Daoy (cell line): Measurements from ENCODE around the gene APBA3. TPM values are rescaled to one million over a fixed set of nuclear protein-coding genes. Genes with fewer than 3 reads are reported as not detected.
"Not testable (repeated sequence)": the region's sequence is repeated elsewhere in the genome, so short reads cannot be mapped to it uniquely, and the experiment has no call there.

ENCODE experiments used
- DNase-seq: peaks from one replicate; pipeline ENCODE4 v3.0.0-alpha.2; 2015; ENCODE audit warnings: low read depth
- total RNA-seq: library from RNA; depleted of rRNA; stranded (reverse); fragments of >200 nt; shearing (Covaris generic); gene quantifications from 2 replicates; pipeline ENCODE4 v1.2.3, GENCODE V29; 2014

Gene APBA3
- total RNA-seq, 1 experiment from 2014 or later: 30.9 TPM

DNA sequence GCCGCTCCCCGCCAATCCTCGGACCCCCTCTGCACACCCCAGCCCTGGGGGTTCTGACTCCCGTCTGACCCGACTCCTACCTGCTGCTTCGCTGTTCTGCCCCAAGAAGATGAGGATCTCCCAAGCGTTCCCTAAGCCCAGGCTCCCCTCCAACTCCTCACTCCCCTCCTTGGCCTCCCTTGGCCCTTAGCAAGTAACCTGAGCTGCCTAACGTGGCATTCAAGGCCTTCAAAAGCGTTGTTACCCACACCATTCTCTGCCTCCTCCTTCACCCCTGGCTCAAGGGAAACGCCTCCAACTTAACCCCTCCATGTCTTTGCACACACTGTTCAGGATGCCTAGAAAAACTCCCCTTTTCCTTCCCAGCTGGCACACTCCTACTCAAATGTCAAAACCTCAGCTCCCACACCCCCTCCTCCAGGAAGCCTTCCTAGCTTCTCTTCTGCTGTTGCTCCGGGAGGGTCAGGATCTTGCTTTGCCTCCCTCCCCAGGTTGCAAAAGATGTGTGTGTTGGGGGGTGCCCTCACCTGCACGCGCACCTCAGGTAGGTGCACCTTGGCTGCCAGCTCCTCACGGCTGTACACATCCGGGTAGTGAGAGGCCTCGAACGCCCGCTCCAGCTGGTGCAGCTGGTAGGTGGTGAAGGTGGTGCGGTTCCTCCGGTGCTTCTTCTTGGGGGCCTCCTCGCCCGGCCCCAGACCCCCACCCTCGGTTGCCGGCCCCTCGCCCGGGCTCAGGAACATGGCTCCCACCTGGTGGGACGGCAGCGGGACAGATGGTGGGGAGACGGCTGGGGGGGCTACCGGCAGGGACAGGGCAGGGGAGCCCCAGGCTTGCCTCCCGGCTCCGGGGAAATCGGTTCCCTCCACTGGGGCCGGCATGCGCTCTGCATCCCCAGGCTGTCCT, 9.8 kb upstream of the APBA3 start:
- no peak for DNase-seq

DNA sequence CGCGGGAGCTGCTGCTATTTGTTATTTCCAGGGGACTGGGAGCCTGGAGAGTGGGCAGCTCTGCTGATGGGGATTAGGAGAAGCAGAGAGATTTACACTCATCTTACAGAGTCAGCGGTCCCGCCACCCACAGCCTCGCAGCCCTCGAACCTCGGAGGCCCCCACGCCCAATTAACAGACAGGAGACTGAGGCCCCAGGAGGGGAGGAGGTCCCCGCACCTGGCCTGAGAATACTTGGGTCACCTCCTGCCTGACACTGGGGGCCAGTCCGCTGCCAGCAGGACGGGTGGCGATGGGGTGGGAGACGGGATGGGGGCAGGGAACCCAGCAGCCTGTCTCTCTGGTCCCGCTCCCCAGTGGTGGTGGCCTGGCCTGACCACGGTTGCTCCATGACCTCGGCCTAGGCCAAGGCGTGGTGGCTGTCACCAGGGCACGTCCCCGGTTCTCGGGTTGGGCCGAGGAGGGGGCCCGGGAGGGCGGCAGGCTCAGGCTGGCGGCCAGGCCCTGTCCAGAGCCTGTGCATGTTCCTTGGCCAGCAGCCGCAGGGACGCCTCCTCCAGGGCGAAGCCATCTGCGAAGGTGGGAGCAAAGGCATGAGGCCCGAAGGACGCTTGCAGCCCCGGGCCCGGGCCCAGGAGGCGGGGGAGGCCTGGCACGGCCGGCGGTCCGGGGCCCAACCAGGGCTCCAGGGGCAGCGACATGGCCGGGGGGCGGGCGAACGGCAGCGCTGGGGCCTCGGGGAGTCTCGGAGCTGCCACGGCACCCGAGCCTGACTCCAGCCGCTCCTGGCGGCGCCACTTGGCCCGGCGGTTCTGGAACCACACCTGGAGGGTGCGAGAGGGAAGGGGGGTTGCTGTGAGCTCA, 8.9 kb upstream of the APBA3 start:
- DNase-seq: no peak

DNA sequence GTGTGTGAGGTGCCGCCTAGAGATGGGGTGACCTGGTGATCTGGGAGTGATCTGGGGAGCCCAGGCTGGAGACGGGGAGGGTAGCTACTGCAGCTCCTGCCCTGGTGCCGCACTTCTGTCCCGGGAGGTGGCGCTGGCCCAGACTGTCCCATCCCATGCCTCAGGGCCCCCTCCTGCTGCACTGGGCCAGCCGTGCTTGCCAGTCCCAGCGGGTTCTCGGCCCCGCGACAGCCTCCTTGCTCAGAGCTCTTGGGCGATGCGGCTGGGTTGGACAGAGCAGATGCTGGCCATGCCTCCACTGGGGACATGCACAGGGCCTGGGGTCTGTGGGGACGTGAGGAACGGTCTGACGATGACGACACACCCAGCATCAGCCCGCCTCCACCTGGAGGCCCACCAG, 8.0 kb upstream of the APBA3 start:
- DNase-seq: no peak

DNA sequence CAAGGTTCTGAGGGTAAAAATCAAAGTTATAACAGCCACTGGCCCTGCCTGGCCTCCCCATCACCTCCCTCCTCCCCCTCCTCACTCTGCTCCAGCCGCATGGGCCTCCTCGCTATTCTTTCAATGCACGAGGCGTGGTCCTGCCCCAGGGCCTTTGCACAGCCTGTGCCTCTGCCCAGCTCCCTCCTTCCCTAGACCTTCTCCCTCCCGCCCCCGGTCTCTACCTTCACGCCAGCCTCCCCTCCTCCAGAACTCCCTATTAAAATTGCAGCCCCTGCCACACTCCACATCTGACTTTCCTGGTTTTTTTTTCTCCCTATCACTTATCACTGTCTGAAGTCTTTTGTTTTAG, 7.2 kb upstream of the APBA3 start:
- no peak for DNase-seq

DNA sequence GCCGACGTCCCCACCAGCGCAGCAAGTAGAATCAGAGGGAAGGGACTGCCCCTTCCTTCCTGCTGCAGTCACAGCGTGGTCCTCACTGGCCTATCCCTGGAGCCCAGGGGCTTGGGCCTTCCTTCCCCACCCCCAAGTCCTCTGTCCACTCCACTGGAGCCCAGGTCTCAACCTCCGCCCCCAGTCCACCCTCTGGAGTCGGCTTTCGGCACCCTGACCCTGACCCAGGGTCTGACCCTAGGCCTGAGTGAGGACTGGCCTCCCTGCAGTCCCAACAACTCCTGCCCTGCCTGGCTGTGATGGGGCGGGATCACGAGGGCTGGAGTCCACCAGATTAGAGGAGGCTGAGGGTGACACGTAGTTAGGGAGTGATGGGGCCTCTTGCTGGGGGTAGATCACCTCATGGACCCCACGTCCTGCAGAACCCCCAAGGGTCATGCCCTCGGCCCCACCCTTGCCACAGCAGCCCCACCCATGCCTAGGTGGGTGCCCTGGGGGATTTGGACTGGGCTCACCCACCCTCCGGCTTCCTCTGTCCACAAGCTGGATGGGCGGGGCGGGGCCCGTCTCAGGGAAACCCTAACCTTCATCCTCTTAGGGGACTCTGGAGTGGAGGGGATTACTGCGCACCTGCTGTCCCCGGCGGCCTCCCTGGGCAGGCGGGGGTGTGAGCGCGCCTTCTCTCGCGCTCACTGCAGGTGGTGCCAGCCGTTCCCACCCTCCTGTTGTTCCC, 6.7 kb upstream of the APBA3 start:
- no peak for DNase-seq

DNA sequence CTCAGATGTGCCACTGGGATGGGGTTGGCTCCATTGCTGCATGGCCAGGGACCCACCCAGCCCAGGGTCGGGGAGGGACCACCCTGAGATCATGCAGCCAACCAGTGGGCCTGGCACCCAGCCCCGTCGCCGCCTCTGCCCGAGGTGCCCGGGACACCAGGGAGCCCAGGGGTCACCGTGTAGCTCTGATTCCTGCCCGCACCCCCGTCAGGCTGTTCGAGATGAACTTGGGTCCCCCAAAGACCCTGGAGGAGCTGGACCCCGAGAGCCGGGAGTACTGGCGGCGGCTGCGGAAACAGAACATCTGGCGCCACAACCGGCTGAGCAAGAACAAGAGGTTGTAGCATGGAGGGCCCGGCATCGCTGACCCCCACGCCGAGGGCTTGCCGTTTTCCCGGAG, 5.6 kb upstream of the APBA3 start:
- DNase-seq: no peak

DNA sequence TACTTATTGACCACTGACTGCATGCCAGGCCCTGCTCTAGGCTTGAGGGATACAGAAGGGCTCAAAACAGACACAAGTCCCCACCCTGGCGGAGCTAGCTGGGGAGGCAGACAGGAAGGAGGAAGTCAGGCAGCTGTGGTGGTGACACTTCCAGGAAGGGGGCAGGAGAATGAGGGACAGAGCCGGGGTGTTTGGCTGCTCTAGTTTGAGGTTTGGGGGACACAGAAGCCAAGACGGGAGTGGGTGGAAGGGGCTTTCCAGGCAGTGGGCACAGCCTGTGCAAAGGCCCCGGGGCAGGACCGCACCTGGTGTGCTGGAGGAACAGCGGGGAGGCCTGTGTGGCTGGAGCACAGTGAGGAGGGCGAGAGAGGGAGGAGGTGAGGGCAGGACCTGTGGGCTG, 5.0 kb upstream of the APBA3 start:
- no peak for DNase-seq

DNA sequence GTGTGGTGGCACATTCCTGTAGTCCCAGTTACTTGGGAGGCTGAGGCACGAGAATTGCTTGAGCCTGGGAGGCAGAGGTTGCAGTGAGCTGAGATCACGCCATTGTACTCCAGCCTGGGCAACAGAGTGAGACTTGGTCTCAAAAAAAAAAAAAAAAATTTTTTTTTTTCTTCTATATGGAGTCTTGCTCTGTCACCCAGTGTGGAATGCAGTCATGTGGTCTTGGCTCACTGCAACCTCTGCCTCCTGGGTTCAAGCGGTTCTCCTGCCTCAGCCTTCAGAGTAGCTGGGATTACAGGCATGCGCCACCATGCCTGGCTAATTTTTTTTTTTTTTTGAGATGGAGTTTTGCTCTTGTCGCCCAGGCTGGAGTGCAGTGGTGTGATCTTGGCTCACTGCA, 4.3 kb upstream of the APBA3 start:
- not testable (repeated sequence) for DNase-seq

DNA sequence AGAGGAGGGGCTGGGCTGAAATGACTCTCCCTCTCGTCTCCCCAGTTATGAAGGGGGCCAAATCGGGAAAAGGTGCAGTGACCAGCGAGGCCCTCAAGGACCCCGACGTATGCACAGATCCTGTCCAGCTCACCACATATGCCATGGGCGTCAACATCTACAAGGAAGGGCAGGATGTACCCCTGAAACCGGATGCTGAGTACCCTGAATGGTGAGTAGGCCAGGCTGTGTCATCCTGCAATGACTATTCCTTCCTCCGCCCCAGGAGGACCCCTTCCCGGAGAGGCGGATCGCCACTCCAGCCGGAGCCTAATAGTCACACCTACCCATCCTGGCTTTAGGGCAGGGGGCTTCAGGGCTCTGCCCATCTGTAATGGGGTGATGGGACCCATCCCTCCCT, 3.6 kb upstream of the APBA3 start:
- peak; percentile 50 for DNase-seq

DNA sequence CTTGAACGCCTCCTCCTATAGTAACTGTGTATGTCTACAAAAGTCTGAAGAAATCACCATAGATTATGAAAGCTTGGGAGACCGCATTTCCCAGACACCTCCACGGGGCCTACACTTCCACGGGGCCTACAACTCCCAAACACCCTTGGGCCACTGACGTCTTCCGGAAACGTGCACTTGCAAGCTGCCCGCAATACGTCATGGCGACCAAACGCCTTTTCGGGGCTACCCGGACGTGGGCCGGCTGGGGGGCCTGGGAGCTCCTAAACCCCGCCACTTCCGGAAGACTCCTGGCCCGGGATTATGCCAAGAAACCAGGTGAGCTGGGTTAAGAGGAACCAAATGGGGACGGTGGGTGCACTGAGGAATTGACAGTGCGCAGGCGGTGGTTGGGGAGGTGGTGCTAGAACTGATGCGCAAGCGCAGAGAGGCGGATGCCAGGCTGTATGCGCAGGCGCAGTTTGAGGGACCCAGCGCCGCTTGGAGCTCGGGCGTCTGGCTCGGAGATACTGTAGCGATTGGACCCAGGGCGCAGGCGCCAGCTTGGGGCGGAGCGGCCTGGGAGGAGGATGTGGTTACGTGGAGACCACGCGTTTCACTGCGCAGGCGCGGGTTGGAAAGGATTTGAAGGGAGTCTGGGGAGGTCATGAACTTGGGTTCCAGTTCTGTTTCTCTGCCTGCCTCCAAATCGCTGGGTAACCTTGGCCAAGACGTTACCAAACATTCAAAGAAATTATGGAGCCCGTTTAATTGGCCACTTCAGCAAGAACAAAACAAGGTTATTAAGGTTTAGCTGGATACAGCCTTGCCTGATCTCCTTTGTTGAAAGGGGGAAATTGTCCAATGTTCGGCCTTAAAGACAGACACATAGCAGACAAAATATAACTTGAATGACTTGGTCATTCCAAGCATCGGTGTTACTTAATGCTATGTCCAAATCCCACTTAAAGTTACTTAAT, 1.3 kb upstream of the APBA3 start, which contains the start of gene MRPL54:
Gene MRPL54, plus strand, starts transcription at position 182 of the 959 bp plus-strand sequence. Its CDS starts 19 bp downstream, at position 201.
- DNase-seq: peak; percentile 100

DNA sequence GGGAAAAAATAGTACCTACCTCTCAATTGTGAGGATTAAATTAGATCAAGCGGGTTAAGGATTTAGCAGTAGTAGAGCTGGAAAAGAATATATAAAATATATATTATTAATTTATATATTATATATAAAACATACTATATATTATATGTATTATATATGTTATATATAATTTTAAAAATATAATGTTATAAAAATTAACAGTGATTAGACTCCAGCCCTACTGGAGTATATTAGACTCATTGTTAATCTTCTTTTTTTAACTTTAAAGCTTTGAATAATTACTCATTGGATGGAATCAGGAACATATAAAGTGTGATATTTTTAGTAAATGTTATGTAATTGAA, 610 bp upstream of the APBA3 start:
- DNase-seq: no peak

DNA sequence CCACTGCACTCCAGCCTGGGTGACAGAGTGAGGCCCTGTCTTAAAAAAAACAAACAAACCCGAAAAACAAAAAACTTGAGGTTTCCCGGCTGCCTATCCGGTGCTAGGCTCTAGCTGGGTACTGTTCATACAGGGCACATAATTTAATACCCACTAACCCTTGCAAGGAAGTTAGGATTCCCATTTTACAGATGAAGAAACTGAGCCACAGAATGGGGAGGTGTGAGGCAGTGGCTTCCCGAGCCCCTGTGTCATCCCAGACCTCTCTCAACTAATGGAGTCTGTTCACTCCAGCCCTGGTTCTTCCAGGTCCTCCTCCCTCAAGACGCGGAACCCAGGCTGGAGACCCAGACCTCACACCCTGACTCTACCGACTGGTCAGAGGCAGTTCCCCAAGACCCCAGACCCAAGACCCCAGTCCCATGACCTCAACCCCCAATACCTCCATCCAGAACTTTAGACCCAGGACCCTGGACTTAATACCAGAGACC, 576 bp downstream of the APBA3 start:
- DNase-seq: no peak

DNA sequence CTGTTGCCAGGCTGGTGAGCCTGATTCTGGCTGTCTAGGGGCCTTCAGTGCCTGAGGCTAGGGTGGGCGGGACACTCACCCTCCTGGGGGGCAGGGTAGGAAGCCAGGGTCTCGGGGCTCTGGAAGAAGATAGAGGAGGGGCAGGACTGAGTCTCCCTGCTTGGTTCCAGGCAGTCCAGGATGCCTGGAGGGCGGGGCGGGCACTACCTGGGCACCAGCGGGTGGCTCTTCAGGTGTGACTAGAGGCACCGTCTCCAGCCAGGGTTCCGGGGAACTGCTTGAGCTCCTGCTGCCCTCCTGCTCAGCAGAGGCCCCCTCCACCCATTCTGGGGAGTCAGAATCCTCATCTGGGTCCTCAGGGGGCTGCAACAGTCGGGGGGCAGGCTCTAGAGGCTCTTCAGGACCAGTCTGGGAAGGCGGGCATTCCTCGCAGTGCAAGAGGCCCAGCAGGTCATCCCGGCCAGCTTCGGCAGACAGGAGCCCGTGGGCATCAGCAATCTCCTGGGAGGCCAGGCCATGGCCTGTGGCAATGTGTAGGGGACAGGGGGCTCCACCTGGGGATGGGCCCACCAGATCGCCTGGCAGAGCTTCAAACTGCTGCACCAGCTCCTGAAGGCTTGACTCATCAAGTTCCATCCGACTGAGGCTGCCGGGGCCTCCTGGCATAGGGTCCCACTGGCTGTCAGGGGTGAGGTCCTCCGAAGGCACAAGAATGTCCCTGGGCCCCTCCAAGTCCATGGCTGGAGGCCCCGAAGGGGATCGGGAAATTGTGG, 1.8 kb downstream of the APBA3 start:
- DNase-seq: no peak

DNA sequence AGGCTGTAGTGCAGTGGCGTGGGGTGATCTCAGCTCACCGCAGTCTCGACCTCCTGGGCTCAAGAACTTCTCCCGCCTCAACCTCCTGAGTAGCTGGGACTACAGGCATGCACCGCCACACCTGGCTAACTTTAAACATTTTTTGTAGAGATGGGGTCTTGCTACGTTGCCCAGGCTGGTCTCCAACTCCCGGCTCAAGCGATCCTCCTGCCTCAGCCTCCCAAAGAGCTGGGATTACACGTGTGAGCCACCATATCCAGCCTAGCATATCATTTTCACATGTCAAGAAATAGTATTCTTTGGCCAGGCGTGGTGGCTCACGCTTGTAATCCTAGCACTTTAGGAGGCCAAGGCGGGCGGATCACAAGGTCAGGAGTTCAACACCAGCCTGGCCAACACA, 3.2 kb downstream of the APBA3 start:
- not testable (repeated sequence) for DNase-seq

DNA sequence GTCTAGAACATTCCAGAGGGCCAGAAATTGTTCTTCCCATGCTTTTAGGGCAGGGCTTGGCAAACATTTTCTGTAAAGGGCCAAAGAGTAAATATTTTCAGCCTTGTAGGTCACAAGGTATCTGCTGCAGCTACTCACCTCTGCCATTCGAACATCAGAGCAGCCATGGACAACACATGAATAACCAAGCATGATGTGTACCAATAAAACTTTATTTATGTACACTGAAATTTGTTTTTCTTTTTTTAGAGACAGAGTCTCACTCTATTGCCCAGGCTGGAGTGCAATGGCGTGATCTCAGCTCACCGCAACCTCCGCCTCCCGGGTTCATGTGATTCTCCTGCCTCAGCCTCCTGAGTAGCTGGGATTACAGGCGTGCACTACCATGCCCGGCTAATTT, 3.8 kb downstream of the APBA3 start:
- not testable (repeated sequence) for DNase-seq

DNA sequence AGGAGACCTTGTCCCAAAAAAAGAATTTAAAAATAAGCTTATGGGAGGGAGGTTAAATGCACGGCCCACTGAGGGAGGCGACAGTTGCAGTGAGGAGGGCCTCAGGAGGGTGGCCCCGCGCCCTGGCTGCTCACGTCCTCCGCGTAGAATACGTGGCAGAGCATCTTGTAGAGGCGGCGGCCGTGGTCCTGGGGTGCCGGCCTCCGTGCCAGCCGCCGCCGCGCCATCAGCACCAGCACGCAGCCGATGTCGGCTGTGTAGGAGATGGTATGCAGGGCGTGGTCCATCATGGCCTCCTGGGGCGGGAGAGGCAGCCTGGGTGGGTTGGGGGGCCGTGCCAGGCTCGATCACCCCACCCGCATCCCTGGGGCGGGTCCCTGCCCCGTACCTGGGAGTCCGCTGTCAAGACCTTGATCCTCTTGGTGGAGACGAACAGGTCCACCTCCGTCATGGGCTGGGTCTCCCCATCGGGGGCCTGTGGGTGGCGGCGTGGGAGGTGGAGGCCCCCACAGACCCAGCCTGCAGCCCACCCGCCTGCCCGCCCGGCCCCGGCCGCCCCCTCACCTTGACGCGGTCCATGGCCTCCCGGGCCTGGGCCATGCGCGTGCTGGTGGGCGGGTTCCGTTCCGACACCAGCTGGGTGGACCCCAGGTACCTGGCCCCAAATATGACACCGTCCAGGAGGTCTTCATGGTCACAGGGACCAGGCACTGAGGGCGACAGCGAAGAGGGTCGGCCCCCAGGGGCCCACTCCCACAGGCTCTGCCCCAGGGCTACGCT, 7.7 kb downstream of the APBA3 start:
- no peak for DNase-seq

DNA sequence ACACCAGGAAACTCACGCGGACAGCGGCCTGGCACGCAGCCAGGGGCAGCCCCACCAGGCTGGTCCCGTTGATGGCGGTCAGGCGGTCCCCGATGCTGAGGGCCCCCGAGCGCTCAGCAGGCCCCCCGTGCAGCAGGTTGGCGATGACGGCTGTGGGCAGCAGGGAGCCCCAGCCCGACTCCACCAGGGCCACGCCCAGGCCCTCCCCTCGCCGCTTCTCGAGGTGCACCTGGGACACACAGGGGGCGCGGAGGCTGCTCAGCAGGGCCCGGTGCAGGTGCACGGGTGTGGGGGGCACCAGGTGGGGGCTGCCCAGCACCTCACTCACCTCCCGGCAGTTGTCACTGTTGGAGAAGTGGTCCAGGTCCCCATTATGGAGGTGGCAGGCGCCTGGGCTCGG, 9.0 kb downstream of the APBA3 start:
- DNase-seq: no peak

DNA sequence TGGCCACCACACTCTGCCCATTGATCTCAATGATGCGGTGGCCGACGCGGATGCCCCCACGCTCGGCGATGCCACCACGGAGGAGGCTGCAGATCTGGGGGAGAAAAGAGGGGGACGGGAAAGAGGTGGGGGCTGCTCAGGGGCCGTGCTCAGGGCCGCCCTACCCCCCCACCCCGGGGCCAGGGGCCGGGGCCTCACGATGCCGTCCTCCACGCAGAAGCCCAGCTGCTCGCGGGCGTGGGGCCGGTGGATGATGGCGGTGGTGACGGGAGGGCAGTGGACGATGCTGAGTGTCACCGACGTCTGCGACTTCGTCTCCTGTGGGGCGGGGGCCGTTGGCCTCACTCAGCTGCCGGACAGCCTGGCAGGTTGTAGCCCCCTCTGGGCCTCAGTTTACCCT, 10.3 kb downstream of the APBA3 start:
- DNase-seq: no peak

DNA sequence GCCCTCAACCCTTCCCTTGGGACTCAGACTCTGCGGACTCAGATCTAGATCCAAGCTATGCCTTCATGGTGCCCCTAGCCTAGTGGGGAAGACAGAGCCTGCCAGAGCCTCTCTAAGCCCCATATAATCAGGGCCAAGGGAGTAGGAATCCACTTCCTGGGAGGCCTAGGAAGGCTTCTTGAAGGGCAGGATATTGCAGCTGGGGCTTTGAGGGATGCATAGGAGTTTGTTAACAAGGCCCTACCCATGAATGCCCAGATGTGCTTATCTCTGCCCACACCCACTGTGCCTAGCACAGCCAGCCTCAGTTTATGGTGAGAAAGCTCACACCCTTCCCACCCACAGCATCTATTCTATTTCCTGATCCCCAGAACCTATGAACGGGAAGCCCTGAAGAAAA, 11.3 kb downstream of the APBA3 start:
- DNase-seq: no peak
